Activated T-helper 1 cell treated with anti-CD3 and anti-CD28 coated beads, Interleukin-2, amount 50 U/mL, for 16 hours (primary cell): ENCODE results near the gene PDE4D.

Experiments
- DNase-seq, 2 donors: peaks; one replicate each; pipeline ENCODE4 v3.0.0-alpha.2; 2020; ENCODE audit warnings: low read depth in 1 of 2, low spot score in 1 of 2

PDE4D gene

GRCh38 chr5:59840200-59840601 lies 53.3 kb downstream of the PDE4D start:
- no peak for DNase-seq

GRCh38 chr5:59838989-59839388 lies 54.5 kb downstream of the PDE4D start:
- DNase-seq: no peak

GRCh38 chr5:59838067-59838466 lies 55.5 kb downstream of the PDE4D start:
- DNase-seq: no peak

GRCh38 chr5:59837071-59837470 lies 56.5 kb downstream of the PDE4D start:
- DNase-seq: no peak

GRCh38 chr5:59835800-59836199 lies 57.7 kb downstream of the PDE4D start:
- DNase-seq: no peak

GRCh38 chr5:59833448-59833847 lies 60.1 kb downstream of the PDE4D start:
- no peak for DNase-seq

GRCh38 chr5:59832577-59833301 lies 60.8 kb downstream of the PDE4D start:
- no peak for DNase-seq

GRCh38 chr5:59831326-59832010 lies 62.1 kb downstream of the PDE4D start:
- DNase-seq: no peak

- no peak for DNase-seq
These were observed 62.9 kb downstream of the PDE4D start for GRCh38 chr5:59830536-59831200.

- no peak for DNase-seq
These were observed 63.6 kb downstream of the PDE4D start for GRCh38 chr5:59829922-59830321.

- no peak for DNase-seq
These were observed 64.1 kb downstream of the PDE4D start for GRCh38 chr5:59829386-59829785.

GRCh38 chr5:59828623-59829022 lies 64.9 kb downstream of the PDE4D start:
- DNase-seq: no peak

GRCh38 chr5:59826996-59827395 lies 66.5 kb downstream of the PDE4D start:
- DNase-seq: no peak

- DNase-seq: no peak
These were observed 70.1 kb downstream of the PDE4D start for GRCh38 chr5:59823420-59823819.

- no peak for DNase-seq
These were observed 73.7 kb downstream of the PDE4D start for GRCh38 chr5:59819806-59820205.

- no peak for DNase-seq
These were observed 76.0 kb downstream of the PDE4D start for GRCh38 chr5:59817536-59817935.

GRCh38 chr5:59816654-59817300 lies 76.7 kb downstream of the PDE4D start:
- DNase-seq: no peak

GRCh38 chr5:59814537-59814872 lies 79.0 kb downstream of the PDE4D start:
- no peak for DNase-seq

- DNase-seq: no peak
These were observed 79.6 kb downstream of the PDE4D start for GRCh38 chr5:59813761-59814536.

- peak; percentile 23 to 26 for DNase-seq
These were observed 83.5 kb downstream of the PDE4D start for GRCh38 chr5:59810041-59810440.

- DNase-seq: no peak
These were observed 85.7 kb downstream of the PDE4D start for GRCh38 chr5:59807806-59808205.
